ENCODE measurements around the gene ASB8.
"Not testable (repeated sequence)": the region's sequence is repeated elsewhere in the genome, so short reads cannot be mapped to it uniquely, and the experiment has no call there.

Gene ASB8

GRCh38 chr12:48182631-48183030 lies 25.3 kb upstream of the ASB8 start:
- DNase-seq = no peak

GRCh38 chr12:48180857-48181495 lies 23.7 kb upstream of the ASB8 start:
- no peak for DNase-seq

GRCh38 chr12:48180424-48180823 lies 23.1 kb upstream of the ASB8 start:
- DNase-seq = no peak

- no peak for DNase-seq
These were observed 22.2 kb upstream of the ASB8 start for GRCh38 chr12:48179466-48179865.

GRCh38 chr12:48177982-48178381 lies 20.7 kb upstream of the ASB8 start:
- no peak for DNase-seq

GRCh38 chr12:48176417-48176751 lies 19.1 kb upstream of the ASB8 start:
- DNase-seq = no peak

- peak; percentile 17 for DNase-seq
These were observed 18.5 kb upstream of the ASB8 start for GRCh38 chr12:48175613-48176416.

- no peak for DNase-seq
These were observed 11.7 kb upstream of the ASB8 start for GRCh38 chr12:48169011-48169410.

GRCh38 chr12:48165089-48165981 lies 8.0 kb upstream of the ASB8 start:
- DNase-seq = no peak

GRCh38 chr12:48164451-48164850 lies 7.1 kb upstream of the ASB8 start:
- no peak for DNase-seq

GRCh38 chr12:48163150-48163747 lies 5.9 kb upstream of the ASB8 start:
- DNase-seq = no peak

- DNase-seq = no peak
These were observed 3.5 kb upstream of the ASB8 start for GRCh38 chr12:48160807-48161206.

GRCh38 chr12:48160046-48160445 lies 2.7 kb upstream of the ASB8 start:
- DNase-seq = no peak

GRCh38 chr12:48157889-48158370 lies 615 bp upstream of the ASB8 start:
- no peak for DNase-seq

- DNase-seq = no peak
These were observed 680 bp downstream of the ASB8 start for GRCh38 chr12:48156652-48157017.

GRCh38 chr12:48155786-48156185 lies 1.5 kb downstream of the ASB8 start:
- DNase-seq = not testable (repeated sequence)

- no peak for DNase-seq
These were observed 6.1 kb downstream of the ASB8 start for GRCh38 chr12:48151103-48151771.

- DNase-seq = no peak
These were observed 11.3 kb downstream of the ASB8 start for GRCh38 chr12:48145981-48146380.

- DNase-seq = no peak
These were observed 13.4 kb downstream of the ASB8 start for GRCh38 chr12:48143898-48144297.

GRCh38 chr12:48142818-48143674 lies 14.3 kb downstream of the ASB8 start:
- no peak for DNase-seq

GRCh38 chr12:48135027-48135426 lies 22.3 kb downstream of the ASB8 start:
- DNase-seq = no peak

GRCh38 chr12:48132826-48133225 lies 24.5 kb downstream of the ASB8 start:
- DNase-seq = no peak
